ENCODE data around the gene CYTH3.

GRCh38 chr7:6228361-6229229 is 43.8 kb downstream of the CYTH3 start:
- TF ChIP-seq POLR2A (IDR thresholded peaks at IDR 0.05) = no peak
- TF ChIP-seq, protein P1, sequence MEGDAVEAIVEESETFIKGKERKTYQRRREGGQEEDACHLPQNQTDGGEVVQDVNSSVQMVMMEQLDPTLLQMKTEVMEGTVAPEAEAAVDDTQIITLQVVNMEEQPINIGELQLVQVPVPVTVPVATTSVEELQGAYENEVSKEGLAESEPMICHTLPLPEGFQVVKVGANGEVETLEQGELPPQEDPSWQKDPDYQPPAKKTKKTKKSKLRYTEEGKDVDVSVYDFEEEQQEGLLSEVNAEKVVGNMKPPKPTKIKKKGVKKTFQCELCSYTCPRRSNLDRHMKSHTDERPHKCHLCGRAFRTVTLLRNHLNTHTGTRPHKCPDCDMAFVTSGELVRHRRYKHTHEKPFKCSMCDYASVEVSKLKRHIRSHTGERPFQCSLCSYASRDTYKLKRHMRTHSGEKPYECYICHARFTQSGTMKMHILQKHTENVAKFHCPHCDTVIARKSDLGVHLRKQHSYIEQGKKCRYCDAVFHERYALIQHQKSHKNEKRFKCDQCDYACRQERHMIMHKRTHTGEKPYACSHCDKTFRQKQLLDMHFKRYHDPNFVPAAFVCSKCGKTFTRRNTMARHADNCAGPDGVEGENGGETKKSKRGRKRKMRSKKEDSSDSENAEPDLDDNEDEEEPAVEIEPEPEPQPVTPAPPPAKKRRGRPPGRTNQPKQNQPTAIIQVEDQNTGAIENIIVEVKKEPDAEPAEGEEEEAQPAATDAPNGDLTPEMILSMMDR (IDR thresholded peaks at IDR 0.05) = no peak
